Calu3 (cell line): Measurements from ENCODE around the gene SETX. TPM values are rescaled to one million over a fixed set of nuclear protein-coding genes. Genes with fewer than 3 reads are reported as not detected.

Experiments
- BruUV-seq: library from RNA; stranded (reverse); fragments of 400-500 nt; replicated peaks from 2 replicates; lab custom pipeline; 2021; lab: Mats Ljungman, UMichigan
- CTCF ChIA-PET: fragments of 300-600 bp; sonication (Branson Sonifier 250); formaldehyde crosslinking; loops from one replicate; lab custom pipeline; 2022; ENCODE audit warnings: antibody characterized with exemption; lab: Charles Lee
- DNase-seq: peaks from one replicate; pipeline ENCODE4 v3.0.0; 2022
- H3K27ac Mint-ChIP-seq: one replicate; pipeline ENCODE4 v1.8.0; 2022; ENCODE audit warnings: mixed read lengths; ENCODE audit not compliant: unreplicated experiment
- H3K27me3 Mint-ChIP-seq: one replicate; pipeline ENCODE4 v1.8.0; 2022; ENCODE audit warnings: mixed read lengths; ENCODE audit not compliant: unreplicated experiment
- H3K36me3 Mint-ChIP-seq: one replicate; pipeline ENCODE4 v1.8.0; 2022; ENCODE audit warnings: mild to moderate bottlenecking, moderate library complexity, mixed read lengths; ENCODE audit not compliant: insufficient read depth, unreplicated experiment
- H3K4me1 Mint-ChIP-seq: one replicate; pipeline ENCODE4 v1.8.0; 2022; ENCODE audit warnings: mild to moderate bottlenecking, low read depth, mixed read lengths; ENCODE audit not compliant: unreplicated experiment
- H3K4me3 Mint-ChIP-seq: one replicate; pipeline ENCODE4 v1.8.0; 2022; ENCODE audit warnings: mild to moderate bottlenecking, low read depth, moderate library complexity, mixed read lengths; ENCODE audit not compliant: unreplicated experiment
- H3K9me3 Mint-ChIP-seq: one replicate; pipeline ENCODE4 v1.8.0; 2022; ENCODE audit warnings: low read depth, mixed read lengths; ENCODE audit not compliant: unreplicated experiment
- intact Hi-C: fragments of 100-400 bp; cut with micrococcal nuclease; formaldehyde crosslinking; loops from one replicate; pipeline ENCODE4 v1.10.0; 2022; ENCODE audit not compliant: unreplicated experiment
- total RNA-seq: library from RNA; stranded (reverse); gene quantifications from 2 replicates; pipeline ENCODE4 v1.2.3, GENCODE V29; 2022
- TF ChIP-seq, protein P1 (sequence below): fragments of 200-600 bp; IDR thresholded peaks from one replicate; pipeline ENCODE4 v1.8.0; 2022; ENCODE audit warnings: antibody characterized with exemption; ENCODE audit not compliant: unreplicated experiment

SETX gene
- total RNA-seq, 1 experiment from 2014 or later: 24.2 TPM

DNA sequence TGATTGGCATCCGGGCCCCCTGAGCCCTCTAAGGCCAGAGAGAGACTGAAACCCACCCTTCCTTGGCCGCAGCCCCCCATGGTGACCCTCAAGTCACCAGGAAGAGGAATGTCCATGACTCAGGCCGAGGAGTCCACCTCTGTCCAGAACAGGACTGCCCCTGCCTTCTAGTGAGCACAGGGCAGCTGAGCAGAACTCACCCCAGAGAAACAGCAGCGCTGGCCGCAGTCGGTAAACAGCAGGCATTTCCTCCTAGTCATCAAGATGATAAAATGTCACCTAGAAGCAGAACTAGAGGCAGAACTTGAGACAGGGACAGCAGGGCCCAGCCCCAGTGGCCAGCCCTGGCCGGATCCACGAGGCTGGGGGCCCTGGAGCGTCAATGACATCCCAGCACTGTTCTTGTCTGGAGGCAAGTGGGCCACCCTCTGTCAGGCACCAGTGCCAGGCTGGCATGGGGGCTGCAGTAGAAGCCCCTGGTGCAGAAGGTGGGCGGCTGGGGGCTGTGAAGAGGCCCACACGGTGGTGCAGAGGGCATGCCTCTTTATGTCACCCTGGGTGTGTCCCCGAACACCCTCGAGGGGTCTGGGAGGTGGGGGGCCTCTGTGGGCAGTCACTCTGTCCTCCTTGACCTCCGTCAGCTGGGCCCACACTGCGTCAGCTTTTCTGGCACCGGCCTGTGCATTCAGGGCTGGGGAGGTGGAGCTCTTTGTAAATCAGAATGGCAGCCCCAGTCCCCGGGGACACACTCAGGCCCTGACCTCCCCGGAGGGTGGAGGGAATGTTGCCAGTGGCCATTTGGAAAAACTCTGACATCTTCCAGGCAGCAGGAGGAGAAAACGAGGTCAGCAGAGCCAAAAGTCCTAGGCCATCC lies 110.0 kb downstream of the SETX start:
- Mint-ChIP-seq H3K4me1 (peaks cover 9% of the 10 kb centered on the region), H3K27me3 (peaks cover 69% of the 10 kb centered on the region), H3K4me3 (no peak overlapping the region), H3K36me3 (peaks cover 12% of the 10 kb centered on the region), H3K27ac (no peak overlapping the region), H3K9me3 (no peaks in the 10 kb centered on the region)
- CTCF ChIA-PET: no interaction called here
- TF ChIP-seq, protein P1, sequence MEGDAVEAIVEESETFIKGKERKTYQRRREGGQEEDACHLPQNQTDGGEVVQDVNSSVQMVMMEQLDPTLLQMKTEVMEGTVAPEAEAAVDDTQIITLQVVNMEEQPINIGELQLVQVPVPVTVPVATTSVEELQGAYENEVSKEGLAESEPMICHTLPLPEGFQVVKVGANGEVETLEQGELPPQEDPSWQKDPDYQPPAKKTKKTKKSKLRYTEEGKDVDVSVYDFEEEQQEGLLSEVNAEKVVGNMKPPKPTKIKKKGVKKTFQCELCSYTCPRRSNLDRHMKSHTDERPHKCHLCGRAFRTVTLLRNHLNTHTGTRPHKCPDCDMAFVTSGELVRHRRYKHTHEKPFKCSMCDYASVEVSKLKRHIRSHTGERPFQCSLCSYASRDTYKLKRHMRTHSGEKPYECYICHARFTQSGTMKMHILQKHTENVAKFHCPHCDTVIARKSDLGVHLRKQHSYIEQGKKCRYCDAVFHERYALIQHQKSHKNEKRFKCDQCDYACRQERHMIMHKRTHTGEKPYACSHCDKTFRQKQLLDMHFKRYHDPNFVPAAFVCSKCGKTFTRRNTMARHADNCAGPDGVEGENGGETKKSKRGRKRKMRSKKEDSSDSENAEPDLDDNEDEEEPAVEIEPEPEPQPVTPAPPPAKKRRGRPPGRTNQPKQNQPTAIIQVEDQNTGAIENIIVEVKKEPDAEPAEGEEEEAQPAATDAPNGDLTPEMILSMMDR: no peak
- DNase-seq: no peak
- intact Hi-C loops: no loop called here
- no TSS peak for BruUV-seq

DNA sequence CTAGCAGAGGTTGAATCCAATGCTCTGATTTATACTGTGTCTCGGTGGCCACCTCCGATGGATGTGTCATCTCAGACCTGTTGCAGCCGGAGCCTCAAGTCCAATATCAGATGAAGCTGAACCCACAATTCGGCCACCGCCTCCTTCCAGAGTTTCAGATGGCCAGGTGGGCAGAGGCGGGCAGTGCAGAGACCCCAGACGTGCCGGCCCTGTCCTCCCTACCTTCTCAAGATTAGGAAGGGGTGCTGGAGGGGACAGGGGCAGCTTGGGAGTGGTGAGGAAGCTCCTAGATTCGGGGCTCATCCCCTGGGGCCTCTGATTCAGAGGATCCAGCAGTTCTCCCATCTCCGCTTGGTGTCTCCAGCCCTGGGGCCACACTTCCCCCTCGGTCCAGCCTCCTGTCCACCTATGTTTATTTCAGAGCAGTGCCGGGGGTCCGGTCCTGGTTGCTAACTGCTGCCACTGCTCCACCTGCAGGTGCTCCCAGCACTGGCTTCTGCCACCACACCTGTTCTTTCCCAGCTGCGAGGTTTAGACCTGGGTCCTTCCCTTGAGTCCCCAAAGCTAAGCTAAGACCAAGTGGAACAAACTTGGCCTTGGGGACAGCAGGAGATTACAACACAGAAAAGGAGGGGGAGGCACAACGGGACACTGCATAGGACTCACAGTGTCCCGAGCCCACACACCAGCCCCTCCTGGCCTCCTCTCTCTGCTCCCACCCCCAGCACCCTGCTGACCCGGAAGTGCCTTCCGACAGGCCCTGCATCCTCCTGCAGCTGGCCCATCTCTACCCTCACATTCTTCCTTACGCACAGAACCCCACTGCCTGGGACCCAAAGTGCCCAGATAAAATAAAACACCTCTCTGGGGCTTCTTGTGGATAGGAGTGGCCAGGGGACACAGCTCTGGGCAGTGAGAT lies 111.4 kb downstream of the SETX start:
- peaks cover 12% of the 10 kb centered on the region for H3K36me3 Mint-ChIP-seq
- TF ChIP-seq, protein P1: no peak
- H3K4me3 Mint-ChIP-seq: no peak overlapping the region
- peaks cover 9% of the 10 kb centered on the region for H3K4me1 Mint-ChIP-seq
- intact Hi-C loops: no loop called here
- no peak overlapping the region for H3K27ac Mint-ChIP-seq
- peaks cover 83% of the 10 kb centered on the region for H3K27me3 Mint-ChIP-seq
- no peaks in the 10 kb centered on the region for H3K9me3 Mint-ChIP-seq
- DNase-seq: no peak
- BruUV-seq: no TSS peak
- CTCF ChIA-PET: no interaction called here

DNA sequence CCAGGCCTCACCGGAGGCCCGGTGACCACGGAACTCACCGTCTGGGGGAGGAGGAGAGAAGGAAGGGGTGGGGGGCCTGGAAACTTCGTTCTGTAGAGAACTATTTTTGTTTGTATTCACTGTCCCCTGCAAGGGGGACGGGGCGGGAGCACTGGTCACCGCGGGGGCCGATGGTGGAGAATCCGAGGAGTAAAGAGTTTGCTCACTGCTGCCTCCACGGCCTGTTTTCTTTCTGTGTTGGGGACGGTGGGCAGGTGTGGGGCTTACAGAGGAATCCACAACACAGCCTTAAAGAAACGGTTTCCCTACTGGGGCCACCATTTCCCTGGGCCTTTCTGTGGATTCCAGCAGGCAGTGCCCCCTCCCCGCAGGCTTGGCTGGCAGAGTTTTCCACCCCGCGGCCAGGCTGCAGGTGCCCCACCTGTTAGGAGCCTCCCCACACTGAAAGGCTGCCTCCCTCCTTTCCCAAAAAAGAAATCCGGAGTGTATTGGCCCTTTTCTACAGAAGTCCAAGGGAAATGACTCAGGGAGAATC lies 112.1 kb downstream of the SETX start:
- TF ChIP-seq, protein P1: no peak
- CTCF ChIA-PET: no interaction called here

DNA sequence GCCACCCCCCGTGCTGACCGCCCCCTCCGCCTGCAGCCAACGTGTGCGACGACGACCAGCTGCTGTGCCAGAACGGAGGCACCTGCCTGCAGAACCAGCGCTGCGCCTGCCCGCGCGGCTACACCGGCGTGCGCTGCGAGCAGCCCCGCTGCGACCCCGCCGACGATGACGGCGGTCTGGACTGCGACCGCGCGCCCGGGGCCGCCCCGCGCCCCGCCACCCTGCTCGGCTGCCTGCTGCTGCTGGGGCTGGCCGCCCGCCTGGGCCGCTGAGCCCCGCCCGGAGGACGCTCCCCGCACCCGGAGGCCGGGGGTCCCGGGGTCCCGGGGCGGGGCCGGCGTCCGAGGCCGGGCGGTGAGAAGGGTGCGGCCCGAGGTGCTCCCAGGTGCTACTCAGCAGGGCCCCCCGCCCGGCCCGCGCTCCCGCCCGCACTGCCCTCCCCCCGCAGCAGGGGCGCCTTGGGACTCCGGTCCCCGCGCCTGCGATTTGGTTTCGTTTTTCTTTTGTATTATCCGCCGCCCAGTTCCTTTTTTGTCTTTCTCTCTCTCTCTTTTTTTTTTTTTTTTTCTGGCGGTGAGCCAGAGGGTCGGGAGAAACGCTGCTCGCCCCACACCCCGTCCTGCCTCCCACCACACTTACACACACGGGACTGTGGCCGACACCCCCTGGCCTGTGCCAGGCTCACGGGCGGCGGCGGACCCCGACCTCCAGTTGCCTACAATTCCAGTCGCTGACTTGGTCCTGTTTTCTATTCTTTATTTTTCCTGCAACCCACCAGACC lies 112.8 kb downstream of the SETX start:
- peaks cover 12% of the 10 kb centered on the region for H3K36me3 Mint-ChIP-seq
- CTCF ChIA-PET: interaction anchor here (0.7 to 0.8 kb wide), 2 partner anchors 20 to 71 kb away, joined by 3 to 9 read pairs; no protein-coding TSS in a partner anchor
- H3K27me3 Mint-ChIP-seq: peaks cover 79% of the 10 kb centered on the region
- H3K27ac Mint-ChIP-seq: no peak overlapping the region
- intact Hi-C loops: no loop called here
- DNase-seq: no peak
- peaks cover 9% of the 10 kb centered on the region for H3K4me1 Mint-ChIP-seq
- TF ChIP-seq, protein P1: no peak
- no peaks in the 10 kb centered on the region for H3K9me3 Mint-ChIP-seq
- peak overlapping the region; percentile 72 for H3K4me3 Mint-ChIP-seq
- no TSS peak for BruUV-seq

More for the DNA sequence above, 112.1 kb downstream of the SETX start:
- Mint-ChIP-seq H3K4me3 (peak overlapping the region; percentile 72), H3K27me3 (peaks cover 80% of the 10 kb centered on the region), H3K4me1 (peaks cover 9% of the 10 kb centered on the region), H3K27ac (no peak overlapping the region), H3K36me3 (peaks cover 12% of the 10 kb centered on the region), H3K9me3 (no peaks in the 10 kb centered on the region)
- no peak for DNase-seq
- BruUV-seq: no TSS peak
- intact Hi-C loops: no loop called here
